HepG2 (cell line): ENCODE measurements around the gene UGT2B28.
"Not testable (repeated sequence)": the region's sequence is repeated elsewhere in the genome, so short reads cannot be mapped to it uniquely, and the experiment has no call there.

ENCODE experiments used
- EZH2 ChIP-seq: conservative IDR thresholded peaks from 2 replicates; pipeline ENCODE4 v1.6.1; 2012; ENCODE audit warnings: mild to moderate bottlenecking, low read depth, low read length, moderate library complexity
- IKZF1 ChIP-seq: fragments of 450-650 bp; IDR thresholded peaks from 2 replicates; pipeline ENCODE4 v1.7.1; 2016
- JUND ChIP-seq: sonication (generic); formaldehyde crosslinking; IDR thresholded peaks from 2 replicates; pipeline ENCODE4 v1.8.0; 2022; ENCODE audit warnings: mild to moderate bottlenecking, missing genetic modification reagents
- MTF1 ChIP-seq: sonication (generic); formaldehyde crosslinking; IDR thresholded peaks from 2 replicates; pipeline ENCODE4 v1.5.0; 2020; ENCODE audit warnings: missing genetic modification reagents
- NR1H2 ChIP-seq: sonication (generic); formaldehyde crosslinking; IDR thresholded peaks from 2 replicates; pipeline ENCODE4 v1.8.1; 2022; ENCODE audit warnings: low read depth, missing genetic modification reagents, borderline replicate concordance
- XRCC5 ChIP-seq: fragments of 200-400 bp; formaldehyde crosslinking; optimal IDR thresholded peaks from 2 replicates; pipeline ENCODE3; 2017; ENCODE audit warnings: mild to moderate bottlenecking, low read length
- ZNF652 ChIP-seq: IDR thresholded peaks from 2 replicates; pipeline ENCODE4 v1.6.1; 2016; ENCODE audit warnings: low read depth, borderline replicate concordance
- TF ChIP-seq, protein P1 (sequence below): sonication (generic); formaldehyde crosslinking; IDR thresholded peaks from 2 replicates; pipeline ENCODE4 v1.5.1; 2020; ENCODE audit warnings: missing genetic modification reagents, mild to moderate bottlenecking, borderline replicate concordance
- TF ChIP-seq, protein P2 (sequence below): sonication (generic); formaldehyde crosslinking; IDR thresholded peaks from 2 replicates; pipeline ENCODE4 v1.5.0; 2020; ENCODE audit warnings: mild to moderate bottlenecking, missing genetic modification reagents, moderate library complexity
- TF ChIP-seq, protein P3 (sequence below): sonication (generic); formaldehyde crosslinking; IDR thresholded peaks from 2 replicates; pipeline ENCODE4 v1.4.0; 2020; ENCODE audit warnings: missing genetic modification reagents
- TF ChIP-seq, protein P4 (sequence below): sonication (generic); formaldehyde crosslinking; IDR thresholded peaks from 2 replicates; pipeline ENCODE4 v1.4.0; 2020; ENCODE audit warnings: mild to moderate bottlenecking, missing genetic modification reagents

DNA sequence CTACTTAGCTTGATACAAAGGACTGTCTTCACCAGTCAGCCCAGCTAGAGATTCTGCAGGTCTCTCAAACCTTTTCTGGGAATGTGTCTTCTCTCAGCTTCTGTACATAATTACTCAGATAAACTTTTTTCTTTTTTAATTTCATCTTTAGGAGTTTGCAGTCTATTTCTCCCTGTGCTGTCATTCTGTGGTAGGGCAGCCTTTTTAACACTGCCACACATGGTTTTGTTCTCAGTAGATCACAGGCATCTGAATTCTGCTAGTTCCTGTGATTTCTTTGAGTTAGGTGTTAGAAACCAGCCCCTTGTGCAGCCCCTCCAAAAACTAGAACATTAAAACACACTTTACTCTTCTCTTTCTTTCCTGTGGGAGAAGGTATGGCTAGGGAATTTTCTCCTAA is 55.2 kb downstream of the UGT2B28 start:
- TF ChIP-seq, protein P1, sequence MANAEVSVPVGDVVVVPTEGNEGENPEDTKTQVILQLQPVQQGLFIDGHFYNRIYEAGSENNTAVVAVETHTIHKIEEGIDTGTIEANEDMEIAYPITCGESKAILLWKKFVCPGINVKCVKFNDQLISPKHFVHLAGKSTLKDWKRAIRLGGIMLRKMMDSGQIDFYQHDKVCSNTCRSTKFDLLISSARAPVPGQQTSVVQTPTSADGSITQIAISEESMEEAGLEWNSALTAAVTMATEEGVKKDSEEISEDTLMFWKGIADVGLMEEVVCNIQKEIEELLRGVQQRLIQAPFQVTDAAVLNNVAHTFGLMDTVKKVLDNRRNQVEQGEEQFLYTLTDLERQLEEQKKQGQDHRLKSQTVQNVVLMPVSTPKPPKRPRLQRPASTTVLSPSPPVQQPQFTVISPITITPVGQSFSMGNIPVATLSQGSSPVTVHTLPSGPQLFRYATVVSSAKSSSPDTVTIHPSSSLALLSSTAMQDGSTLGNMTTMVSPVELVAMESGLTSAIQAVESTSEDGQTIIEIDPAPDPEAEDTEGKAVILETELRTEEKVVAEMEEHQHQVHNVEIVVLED (CRISPR knock-in tag), result not testable (repeated sequence)
- TF ChIP-seq, protein P2, sequence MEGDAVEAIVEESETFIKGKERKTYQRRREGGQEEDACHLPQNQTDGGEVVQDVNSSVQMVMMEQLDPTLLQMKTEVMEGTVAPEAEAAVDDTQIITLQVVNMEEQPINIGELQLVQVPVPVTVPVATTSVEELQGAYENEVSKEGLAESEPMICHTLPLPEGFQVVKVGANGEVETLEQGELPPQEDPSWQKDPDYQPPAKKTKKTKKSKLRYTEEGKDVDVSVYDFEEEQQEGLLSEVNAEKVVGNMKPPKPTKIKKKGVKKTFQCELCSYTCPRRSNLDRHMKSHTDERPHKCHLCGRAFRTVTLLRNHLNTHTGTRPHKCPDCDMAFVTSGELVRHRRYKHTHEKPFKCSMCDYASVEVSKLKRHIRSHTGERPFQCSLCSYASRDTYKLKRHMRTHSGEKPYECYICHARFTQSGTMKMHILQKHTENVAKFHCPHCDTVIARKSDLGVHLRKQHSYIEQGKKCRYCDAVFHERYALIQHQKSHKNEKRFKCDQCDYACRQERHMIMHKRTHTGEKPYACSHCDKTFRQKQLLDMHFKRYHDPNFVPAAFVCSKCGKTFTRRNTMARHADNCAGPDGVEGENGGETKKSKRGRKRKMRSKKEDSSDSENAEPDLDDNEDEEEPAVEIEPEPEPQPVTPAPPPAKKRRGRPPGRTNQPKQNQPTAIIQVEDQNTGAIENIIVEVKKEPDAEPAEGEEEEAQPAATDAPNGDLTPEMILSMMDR (CRISPR knock-in tag), result not testable (repeated sequence)
- TF ChIP-seq XRCC5; JUND (CRISPR knock-in tag); ZNF652 (CRISPR knock-in tag); MTF1 (CRISPR knock-in tag); NR1H2 (CRISPR knock-in tag); IKZF1; EZH2: not testable (repeated sequence)
- TF ChIP-seq, protein P3, sequence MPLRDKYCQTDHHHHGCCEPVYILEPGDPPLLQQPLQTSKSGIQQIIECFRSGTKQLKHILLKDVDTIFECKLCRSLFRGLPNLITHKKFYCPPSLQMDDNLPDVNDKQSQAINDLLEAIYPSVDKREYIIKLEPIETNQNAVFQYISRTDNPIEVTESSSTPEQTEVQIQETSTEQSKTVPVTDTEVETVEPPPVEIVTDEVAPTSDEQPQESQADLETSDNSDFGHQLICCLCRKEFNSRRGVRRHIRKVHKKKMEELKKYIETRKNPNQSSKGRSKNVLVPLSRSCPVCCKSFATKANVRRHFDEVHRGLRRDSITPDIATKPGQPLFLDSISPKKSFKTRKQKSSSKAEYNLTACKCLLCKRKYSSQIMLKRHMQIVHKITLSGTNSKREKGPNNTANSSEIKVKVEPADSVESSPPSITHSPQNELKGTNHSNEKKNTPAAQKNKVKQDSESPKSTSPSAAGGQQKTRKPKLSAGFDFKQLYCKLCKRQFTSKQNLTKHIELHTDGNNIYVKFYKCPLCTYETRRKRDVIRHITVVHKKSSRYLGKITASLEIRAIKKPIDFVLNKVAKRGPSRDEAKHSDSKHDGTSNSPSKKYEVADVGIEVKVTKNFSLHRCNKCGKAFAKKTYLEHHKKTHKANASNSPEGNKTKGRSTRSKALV (CRISPR knock-in tag), result not testable (repeated sequence)
- TF ChIP-seq, protein P4, sequence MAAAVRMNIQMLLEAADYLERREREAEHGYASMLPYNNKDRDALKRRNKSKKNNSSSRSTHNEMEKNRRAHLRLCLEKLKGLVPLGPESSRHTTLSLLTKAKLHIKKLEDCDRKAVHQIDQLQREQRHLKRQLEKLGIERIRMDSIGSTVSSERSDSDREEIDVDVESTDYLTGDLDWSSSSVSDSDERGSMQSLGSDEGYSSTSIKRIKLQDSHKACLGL (CRISPR knock-in tag), result not testable (repeated sequence)
